NCI-H69 (cell line): Measurements from ENCODE around the gene CASP7.
A peak's percentile ranks its signal among the peaks of the same experiment; 100 is the strongest.
"Not testable (repeated sequence)": the region's sequence is repeated elsewhere in the genome, so short reads cannot be mapped to it uniquely, and the experiment has no call there.

Source experiments
- DNase-seq: peaks from one replicate; lab custom pipeline; 2025; lab: John Stamatoyannopoulos, UW

CASP7 gene

DNA sequence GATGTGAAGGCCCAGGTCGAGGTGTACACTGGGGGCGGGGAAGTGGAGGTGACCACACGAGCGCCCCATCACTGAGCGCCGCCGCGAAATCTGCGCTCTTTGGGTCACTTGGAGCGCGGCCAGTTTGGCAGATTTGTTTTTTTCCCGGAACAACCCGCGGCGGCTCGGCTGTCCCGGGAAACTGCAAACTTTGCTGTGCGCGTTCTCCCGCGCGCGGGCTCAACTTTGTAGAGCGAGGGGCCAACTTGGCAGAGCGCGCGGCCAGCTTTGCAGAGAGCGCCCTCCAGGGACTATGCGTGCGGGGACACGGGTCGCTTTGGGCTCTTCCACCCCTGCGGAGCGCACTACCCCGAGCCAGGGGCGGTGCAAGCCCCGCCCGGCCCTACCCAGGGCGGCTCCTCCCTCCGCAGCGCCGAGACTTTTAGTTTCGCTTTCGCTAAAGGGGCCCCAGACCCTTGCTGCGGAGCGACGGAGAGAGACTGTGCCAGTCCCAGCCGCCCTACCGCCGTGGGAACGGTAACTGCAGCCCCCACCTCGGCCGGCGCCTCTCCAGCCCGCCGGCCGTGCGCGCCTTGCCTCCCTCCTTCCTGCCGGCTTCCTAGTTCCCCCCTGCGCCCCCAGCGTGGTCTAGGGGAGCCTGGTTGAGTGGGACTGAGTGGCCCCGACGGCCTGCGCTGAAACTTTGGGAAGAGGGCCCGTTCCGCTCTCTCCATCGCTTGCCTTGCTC is at the start of gene CASP7:
TSS of gene CASP7 (plus strand) at position 450 of the 727 bp plus-strand sequence. CDS start 17,582 bp downstream, outside the sequence.
- DNase-seq: peak; percentile 63

DNA sequence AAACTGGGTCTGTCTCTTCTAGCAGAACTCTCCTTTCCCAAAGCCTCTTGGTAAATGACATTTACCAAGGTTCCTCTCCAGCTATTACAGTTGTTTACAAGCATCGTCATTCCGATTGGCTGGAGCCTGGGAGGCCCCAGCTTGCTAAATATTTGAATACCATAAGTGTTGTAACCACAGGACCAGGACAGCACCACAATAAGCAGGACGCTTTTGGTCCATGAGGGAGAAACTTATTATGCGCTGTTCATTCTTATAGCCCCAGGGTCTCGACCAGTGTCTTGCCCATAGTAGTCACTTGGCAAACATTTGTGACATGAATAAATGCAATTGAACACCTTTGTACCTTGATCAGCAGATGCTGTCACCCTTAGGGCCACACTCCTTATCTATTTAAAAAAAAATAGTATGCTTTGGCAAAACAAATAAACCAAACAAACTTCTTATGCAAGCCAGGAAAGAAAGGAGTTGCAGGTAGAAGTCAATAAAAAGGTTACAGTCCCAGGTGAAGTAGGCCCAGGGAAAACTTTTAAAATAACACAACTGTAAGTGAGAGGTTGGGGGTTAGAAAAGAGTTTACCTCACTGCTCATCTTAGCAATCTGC is 48.7 kb upstream of the CASP7 start:
- DNase-seq: no peak

DNA sequence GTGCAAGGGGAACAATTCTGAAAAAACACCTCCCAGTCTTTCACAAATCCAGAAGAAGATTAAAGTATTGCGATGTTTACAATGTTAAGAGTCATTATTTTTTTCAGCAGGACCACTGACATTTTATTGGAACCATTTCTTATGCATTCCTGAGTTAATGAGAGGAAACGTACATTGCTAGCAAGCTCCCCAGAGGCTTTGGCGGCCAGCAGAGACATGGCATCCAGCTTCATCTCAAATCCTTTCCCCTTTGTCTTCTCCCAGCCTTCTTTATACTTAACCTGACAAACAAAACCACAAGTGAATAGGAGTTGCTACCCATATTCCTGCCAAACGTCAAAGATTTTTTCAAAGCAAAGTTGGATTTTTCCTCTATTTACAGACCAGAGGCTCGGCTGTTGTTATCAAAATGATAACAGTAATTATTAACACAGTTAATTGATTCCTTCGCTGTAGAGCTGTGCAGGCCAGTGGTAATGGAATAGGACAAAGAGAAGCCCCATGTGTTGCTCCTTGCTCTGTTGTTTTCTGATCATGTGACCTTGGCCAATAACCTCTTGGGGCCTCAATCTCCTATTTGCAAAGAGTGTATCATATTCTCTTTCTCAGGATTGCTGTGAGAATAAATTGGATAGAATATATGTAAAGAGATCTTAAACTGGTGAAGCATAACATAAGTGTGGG is 47.9 kb upstream of the CASP7 start:
- DNase-seq: no peak

GRCh38 chr10:113639966-113640365 is 39.7 kb upstream of the CASP7 start:
- DNase-seq: no peak

GRCh38 chr10:113641702-113642101 is 38.0 kb upstream of the CASP7 start:
- DNase-seq: no peak

- no peak for DNase-seq
Observed at GRCh38 chr10:113643183-113643582, 36.5 kb upstream of the CASP7 start.

- DNase-seq: no peak
Observed at GRCh38 chr10:113644185-113645120, 35.3 kb upstream of the CASP7 start.

DNA sequence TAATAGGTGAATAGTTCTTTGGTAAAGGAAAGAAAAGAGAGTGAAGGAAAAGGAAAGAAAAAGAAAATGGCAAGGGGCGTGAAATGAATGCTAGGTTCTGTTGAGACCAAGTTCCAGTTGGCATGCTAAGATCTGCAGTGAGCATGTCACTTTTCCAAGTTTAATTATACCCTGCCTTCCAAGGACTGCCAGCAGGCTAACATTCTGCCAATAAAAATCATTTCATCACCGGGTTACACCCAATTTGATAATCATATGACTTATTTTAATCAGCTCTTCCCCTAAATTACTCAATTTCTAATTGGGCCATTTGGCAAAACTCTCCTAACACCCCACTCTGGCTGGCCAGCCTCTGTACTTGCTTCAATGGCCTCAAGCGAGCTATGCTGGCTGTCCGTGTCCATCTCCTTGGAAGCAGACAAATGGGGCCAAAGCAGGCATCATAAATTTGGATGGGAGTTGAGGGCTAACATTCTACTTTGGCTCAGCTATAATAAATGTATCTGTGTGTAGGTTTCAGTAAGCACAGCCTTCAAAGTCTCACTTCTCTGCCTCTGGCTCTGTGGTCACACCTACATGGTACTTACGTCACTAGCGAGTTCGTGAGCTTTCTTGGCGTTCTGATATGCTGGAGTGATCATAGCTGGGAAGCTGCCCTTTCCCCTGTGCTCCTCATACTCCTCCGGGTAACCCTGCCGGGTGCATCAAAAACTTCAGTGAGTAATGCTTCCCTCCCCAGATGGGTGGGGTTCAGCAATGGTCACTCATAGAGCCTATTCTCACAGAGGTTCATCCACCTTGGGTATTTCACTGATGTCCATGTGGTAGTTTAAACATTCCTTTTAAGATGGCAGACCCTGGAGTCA is 33.1 kb upstream of the CASP7 start:
- DNase-seq: no peak

DNA sequence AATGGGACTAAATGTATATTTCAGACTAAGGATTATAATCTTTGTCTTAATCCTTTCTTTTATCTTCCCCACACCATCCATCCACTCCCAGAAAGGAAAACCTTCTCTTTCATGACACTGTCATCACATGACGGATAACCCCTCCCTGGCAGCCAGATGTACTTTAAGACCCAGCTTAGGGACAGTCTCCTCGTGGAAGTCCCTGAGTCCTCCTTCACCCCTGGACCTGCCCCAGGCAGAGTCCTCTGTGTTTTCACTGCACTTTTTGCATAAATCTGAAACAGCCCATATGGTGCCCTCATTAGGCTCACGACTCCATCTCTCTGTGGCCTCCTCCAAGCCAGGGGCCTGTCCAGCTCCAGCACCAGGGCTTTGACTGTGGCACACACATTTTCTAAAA is 31.9 kb upstream of the CASP7 start:
- DNase-seq: no peak

GRCh38 chr10:113648478-113648877 is 31.2 kb upstream of the CASP7 start:
- DNase-seq: no peak

- no peak for DNase-seq
Observed at GRCh38 chr10:113650172-113650571, 29.5 kb upstream of the CASP7 start.

DNA sequence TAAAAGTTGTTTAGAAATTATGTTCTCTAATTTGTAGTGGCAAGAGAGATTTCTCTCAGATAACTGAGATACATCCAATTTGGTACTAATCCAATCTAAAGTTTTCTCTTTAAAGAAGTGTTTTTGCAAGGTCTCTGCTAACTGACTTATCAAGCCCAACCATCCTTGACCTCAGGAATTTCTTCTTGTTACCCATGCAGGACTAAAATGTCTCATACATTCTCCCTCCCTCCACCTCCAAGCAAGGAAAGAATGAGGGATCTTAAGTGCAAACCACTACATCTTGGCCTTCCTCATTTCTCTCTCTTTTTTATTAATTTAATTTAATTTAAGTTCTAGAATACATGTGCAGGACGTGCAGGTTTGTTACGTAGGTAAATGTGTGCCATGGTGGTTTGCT is 28.7 kb upstream of the CASP7 start:
- DNase-seq: no peak

GRCh38 chr10:113651898-113652297 is 27.8 kb upstream of the CASP7 start:
- DNase-seq: no peak

GRCh38 chr10:113652456-113652855 is 27.3 kb upstream of the CASP7 start:
- not testable (repeated sequence) for DNase-seq

- no peak for DNase-seq
Observed at GRCh38 chr10:113656896-113657295, 22.8 kb upstream of the CASP7 start.

DNA sequence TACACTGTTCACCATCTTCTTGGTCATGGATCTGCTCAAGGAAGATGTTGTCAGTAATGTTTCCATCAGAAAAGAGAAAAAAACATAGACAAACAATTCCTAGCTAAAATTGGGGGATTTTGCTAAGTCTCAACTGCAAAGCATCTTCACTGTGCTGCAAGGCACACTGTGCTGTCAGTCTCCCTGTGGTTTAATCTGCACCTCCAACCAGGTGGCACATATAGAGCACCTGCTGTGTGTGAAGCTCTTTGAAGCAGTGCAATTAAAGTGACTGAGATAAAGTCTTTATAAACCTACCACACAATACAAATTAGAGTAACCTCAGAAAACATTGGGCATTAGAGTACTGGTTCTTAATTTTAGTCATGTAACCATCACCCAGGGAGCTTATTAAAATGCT is 22.2 kb upstream of the CASP7 start:
- no peak for DNase-seq

GRCh38 chr10:113661332-113661731 is 18.4 kb upstream of the CASP7 start:
- no peak for DNase-seq

- DNase-seq: no peak
Observed at GRCh38 chr10:113663142-113663541, 16.6 kb upstream of the CASP7 start.

- no peak for DNase-seq
Observed at GRCh38 chr10:113663908-113664307, 15.8 kb upstream of the CASP7 start, which contains the start of gene NRAP. Gene NRAP, minus strand, starts transcription at chr10:113664041. Its CDS starts 159 bp downstream, at chr10:113663882.

GRCh38 chr10:113665352-113665751 is 14.4 kb upstream of the CASP7 start:
- DNase-seq: no peak

DNA sequence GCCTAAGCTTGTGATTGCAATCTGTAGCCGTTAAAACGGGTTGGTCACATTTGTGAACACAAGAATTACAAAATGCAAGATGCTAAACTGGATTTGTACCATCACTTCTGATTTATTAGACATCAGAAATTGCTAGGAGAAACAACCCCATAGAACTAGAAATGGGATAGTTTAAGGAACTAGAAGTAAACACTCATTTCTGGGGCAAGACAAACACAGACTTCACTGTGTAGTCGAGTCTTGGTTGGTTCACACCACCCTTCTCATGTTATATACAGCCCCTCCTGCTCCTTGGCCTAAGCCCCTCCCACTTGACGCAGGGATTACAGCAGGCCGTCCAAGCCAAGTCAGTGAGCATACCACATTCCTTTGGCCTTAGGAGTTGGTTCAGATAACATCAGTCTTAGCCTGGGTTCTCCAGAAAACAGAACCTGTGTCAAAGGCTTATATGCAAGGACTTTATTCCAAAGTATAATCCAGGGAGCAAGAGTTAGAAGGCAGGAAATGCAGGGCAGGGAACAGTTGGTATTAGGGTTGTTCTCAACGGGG is 13.8 kb upstream of the CASP7 start:
- DNase-seq: no peak
